GM12864 (cell line): ENCODE data around the gene PARD6A.

Experiments used
- DNase-seq: peaks from one replicate; pipeline ENCODE4 v3.0.0-alpha.2; 2011; ENCODE audit warnings: low read depth
- H3K4me3 ChIP-seq: 2 replicates; pipeline ENCODE4 v1.5.1; 2011; ENCODE audit warnings: mild to moderate bottlenecking, low read depth, low read length, control low read depth
- TF ChIP-seq, protein P1 (sequence below): IDR thresholded peaks from 2 replicates; pipeline ENCODE4 v1.5.1; 2011; ENCODE audit warnings: low read depth, mild to moderate bottlenecking, moderate library complexity, low read length, control low read depth, inconsistent platforms; ENCODE audit errors: missing control alignments

The PARD6A gene

DNA sequence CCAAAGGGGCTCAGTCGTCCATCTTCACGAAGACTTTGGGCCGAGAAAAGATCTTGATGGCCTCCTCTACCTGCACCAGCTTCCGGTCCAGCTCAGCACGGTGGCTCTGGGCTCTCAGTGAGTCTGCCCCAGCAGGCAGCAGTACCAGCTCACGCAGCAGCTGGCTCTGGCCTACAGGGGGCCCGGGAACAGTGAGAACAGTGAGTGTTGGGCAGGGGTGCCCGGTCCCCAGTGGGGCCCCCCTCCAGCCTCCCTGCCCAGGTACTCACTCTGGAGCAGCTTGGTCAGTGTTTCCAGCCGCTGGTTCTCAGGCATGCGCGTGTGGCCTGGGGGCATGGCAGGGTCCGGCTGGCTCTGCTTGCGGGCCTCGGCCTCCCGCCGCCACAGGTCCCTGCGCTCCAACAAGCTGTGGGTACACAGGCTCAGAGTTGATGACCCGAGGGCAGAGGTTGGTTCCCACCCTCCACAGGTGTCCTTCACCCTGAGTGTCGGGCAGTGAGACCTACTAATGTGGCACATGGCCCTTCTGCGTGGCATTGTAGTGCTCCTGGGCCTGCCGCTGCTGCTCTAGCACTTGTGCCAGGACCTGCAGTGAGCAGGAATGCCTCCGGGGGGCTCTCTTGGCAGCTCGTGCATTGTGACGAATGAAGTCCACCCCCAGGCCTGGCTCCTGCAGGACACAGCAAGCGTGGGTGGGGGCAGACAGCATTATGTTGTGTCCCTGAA, 2.6 kb downstream of the PARD6A start:
- TF ChIP-seq, protein P1, sequence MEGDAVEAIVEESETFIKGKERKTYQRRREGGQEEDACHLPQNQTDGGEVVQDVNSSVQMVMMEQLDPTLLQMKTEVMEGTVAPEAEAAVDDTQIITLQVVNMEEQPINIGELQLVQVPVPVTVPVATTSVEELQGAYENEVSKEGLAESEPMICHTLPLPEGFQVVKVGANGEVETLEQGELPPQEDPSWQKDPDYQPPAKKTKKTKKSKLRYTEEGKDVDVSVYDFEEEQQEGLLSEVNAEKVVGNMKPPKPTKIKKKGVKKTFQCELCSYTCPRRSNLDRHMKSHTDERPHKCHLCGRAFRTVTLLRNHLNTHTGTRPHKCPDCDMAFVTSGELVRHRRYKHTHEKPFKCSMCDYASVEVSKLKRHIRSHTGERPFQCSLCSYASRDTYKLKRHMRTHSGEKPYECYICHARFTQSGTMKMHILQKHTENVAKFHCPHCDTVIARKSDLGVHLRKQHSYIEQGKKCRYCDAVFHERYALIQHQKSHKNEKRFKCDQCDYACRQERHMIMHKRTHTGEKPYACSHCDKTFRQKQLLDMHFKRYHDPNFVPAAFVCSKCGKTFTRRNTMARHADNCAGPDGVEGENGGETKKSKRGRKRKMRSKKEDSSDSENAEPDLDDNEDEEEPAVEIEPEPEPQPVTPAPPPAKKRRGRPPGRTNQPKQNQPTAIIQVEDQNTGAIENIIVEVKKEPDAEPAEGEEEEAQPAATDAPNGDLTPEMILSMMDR, result peak; percentile 44
- no peak overlapping the region for H3K4me3 ChIP-seq
- no peak for DNase-seq

DNA sequence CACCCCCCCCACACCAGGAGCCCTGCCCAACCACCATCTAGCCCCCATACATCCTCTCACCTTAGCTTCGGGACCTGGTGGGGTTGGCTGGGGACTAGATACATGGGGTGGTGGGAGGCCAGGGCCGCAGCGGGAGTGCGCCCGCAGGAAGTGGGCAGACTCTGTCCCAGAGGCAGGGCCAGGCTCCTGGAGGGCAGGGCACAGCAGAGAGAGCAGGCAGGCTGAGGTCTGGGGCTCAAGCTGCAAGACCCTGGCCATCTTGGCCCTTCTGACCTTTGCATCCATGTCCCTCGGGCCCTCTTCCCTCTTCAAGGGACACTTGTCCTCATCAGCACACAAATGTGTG, 3.1 kb downstream of the PARD6A start:
- TF ChIP-seq, protein P1, result no peak
- no peak for DNase-seq
- no peak overlapping the region for H3K4me3 ChIP-seq

DNA sequence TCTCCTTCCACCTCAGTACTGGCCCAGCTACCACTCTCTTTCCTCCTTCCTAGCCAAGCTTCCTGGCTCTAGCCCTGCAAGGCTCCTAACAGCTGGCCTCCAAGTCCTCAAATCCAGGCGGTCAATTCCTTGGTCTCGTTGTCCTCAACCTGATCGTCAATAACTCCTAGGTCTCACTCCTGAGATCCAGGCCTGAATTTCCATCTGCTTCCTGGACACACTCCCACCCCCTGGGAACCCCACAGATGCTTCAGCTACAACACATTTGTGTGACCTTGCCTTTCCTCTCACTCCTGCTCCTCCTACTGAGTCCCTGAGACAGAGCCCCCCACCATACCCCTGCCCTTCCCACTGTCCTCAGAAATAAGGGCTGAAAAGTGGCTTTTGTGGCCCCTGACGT, 3.5 kb downstream of the PARD6A start:
- DNase-seq, result no peak
- TF ChIP-seq, protein P1, result no peak
- no peak overlapping the region for H3K4me3 ChIP-seq

DNA sequence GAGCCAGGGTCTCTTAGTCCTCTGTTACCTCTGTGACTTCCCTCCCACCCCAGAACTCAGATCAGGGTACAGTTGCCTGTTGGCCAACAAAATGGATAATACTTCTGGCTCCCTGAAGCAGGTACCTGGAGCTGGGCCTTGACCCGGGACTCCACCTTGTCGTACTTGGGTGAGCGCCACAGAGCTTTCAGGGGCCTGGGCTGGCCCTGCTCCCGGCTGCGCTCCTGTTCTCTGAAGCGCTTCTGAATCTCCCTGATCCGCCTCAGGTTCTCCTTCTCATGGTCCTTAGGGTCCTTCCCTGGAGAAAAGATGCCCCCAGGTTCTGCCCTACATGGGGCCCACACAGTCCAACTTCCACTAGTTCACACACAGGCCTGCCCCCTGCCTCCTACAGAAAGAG, 4.1 kb downstream of the PARD6A start:
- no peak overlapping the region for H3K4me3 ChIP-seq
- no peak for DNase-seq
- TF ChIP-seq, protein P1, result no peak

DNA sequence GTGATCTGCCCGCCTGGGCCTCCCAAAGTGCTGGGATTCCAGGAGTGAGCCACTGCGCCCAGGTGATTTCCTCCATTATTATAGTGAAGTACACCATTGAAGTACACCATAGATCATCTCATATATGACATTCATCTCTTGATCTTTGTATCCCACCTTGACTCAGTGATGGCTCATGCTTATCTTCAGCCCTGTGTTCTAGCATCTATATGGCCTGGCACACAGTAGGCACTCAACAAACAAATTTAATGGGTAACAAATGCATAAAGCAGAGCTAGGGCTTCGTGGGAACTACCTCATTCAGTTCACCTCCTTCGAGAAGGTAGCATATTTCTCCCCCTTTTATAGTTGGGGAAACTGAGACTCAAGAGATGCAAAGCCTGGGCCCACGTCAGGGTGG, 4.8 kb downstream of the PARD6A start:
- peak overlapping the region; percentile 80 for H3K4me3 ChIP-seq
- TF ChIP-seq, protein P1, result no peak
- no peak for DNase-seq

DNA sequence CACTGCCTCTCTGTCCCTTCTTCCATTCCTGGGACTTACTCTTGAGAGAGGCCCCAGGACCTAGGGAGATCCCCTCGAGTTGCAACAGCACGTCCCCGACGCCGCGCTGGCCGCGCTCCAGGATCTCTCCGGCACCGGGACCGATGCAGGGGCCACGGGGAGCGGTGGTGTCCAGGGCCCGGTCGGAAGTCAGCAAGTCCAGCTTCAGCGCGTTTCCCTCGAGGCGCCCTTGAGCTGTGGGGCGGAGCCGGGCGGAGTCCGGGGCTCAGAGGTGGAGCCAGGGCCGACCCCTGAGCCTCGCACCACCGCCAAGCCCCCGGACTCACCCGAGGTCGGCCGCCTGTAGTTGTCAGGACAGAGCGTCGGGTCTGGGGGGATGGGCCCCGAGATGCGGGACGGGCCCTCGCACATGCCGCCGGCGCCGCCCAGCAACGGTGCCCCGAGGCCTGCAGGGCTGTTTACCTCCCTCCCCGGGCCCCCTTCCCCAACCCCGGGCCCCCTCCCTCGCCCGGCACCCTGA, 5.3 kb downstream of the PARD6A start:
- peak overlapping the region; percentile 80 for H3K4me3 ChIP-seq
- TF ChIP-seq, protein P1, result no peak
- no peak for DNase-seq

DNA sequence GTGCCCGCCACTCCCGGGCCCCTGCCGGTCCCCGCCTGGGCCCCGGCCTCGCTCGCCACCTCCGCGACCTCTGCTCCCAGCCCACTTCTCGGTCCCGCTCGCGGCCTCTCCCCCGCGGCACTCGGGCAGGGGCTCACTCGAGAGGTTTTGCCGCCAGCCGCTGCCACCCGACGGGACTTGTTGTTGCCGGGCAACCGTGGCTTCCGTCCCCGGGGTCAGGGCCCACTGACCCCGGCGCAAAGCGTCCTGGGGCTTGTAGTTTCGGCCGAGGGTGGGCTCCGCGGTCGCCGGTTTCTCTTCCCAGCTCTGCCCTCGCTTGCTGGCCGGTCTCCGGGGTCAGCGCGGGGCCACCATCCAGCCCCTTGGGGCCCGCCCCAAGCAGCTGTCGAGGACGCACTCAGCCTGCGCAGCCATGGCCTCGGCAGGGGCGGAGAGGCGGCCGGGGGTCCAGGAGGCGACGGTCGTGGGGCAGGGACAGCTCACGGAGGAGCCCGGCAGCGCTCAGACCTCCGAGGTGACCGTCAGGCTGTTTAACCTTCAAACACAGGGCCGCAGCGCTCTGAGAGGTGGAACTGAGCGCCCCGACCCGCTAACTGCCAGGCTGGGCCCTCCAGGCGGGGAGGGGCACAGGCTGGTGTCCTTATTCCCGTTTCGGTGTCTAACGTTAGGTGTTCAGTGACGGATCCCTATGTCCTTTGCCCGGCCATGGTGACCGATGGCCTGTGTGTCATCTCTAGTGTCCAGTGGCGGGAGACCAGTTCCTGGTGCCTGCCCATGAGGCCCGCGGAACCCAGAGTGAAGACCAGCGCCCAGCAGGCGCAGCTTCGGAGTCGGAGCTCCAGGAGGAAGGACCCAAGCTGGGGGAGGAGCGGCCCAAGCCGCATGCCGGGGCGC, 6.0 kb downstream of the PARD6A start, which contains the start of the genes C16orf86 and ENKD1:
C16orf86 (plus strand) TSS at position 256 of the 894 bp plus-strand sequence; CDS start at position 413, 157 bp downstream.
ENKD1 (minus strand) TSS at position 192 of the 894 bp plus-strand sequence. CDS start 308 bp downstream, outside the sequence.
- TF ChIP-seq, protein P1, result no peak
- DNase-seq, result no peak
- peak within 1 kb of the TSS; percentile 80 for H3K4me3 ChIP-seq
